HepG2 (cell line): ENCODE data around the gene PELI3. TPM values are rescaled to one million over a fixed set of nuclear protein-coding genes. Genes with fewer than 3 reads are reported as not detected.
A peak's percentile ranks its signal among the peaks of the same experiment; 100 is the strongest.

ENCODE experiments used
- ELF1 ChIP-seq: sonication (generic); formaldehyde crosslinking; IDR thresholded peaks from 2 replicates; pipeline ENCODE4 v1.4.0; 2020; ENCODE audit warnings: missing genetic modification reagents
- FOXC1 ChIP-seq: sonication (generic); formaldehyde crosslinking; IDR thresholded peaks from 2 replicates; pipeline ENCODE4 v1.8.0; 2022; ENCODE audit warnings: mild to moderate bottlenecking, missing genetic modification reagents, borderline replicate concordance
- GLI4 ChIP-seq: sonication (generic); formaldehyde crosslinking; IDR thresholded peaks from 2 replicates; pipeline ENCODE4 v1.5.1; 2020; ENCODE audit warnings: missing genetic modification reagents, mild to moderate bottlenecking, moderate library complexity, borderline replicate concordance
- NCOA2 ChIP-seq: sonication (generic); formaldehyde crosslinking; IDR thresholded peaks from 2 replicates; pipeline ENCODE4 v1.8.0; 2022; ENCODE audit warnings: inconsistent platforms
- NFAT5 ChIP-seq: sonication (generic); formaldehyde crosslinking; IDR thresholded peaks from 2 replicates; pipeline ENCODE4 v1.4.0; 2020; ENCODE audit warnings: missing genetic modification reagents
- PHF21A ChIP-seq: sonication (generic); formaldehyde crosslinking; IDR thresholded peaks from 2 replicates; pipeline ENCODE4 v1.5.0; 2020; ENCODE audit warnings: mild to moderate bottlenecking, missing genetic modification reagents
- SOX6 ChIP-seq, 2 experiments: fragments of 450-650 bp in 1 of 2; sonication (generic) in 1 of 2; formaldehyde crosslinking in 1 of 2; IDR thresholded peaks; 2 replicates each; pipeline versions ENCODE4 v1.4.0 to v1.6.1; 2017 to 2020; ENCODE audit warnings: antibody characterized with exemption in 1 of 2, mild to moderate bottlenecking in 1 of 2, missing genetic modification reagents in 1 of 2
- TBP ChIP-seq: sonication (generic); formaldehyde crosslinking; IDR thresholded peaks from 2 replicates; pipeline ENCODE4 v1.5.0; 2020; ENCODE audit warnings: missing genetic modification reagents
- TP53 ChIP-seq: sonication (generic); formaldehyde crosslinking; conservative IDR thresholded peaks from 2 replicates; pipeline ENCODE4 v1.4.0; 2020; ENCODE audit warnings: missing genetic modification reagents
- ZBTB33 ChIP-seq: sonication (generic); formaldehyde crosslinking; IDR thresholded peaks from 2 replicates; pipeline ENCODE4 v1.4.0; 2020; ENCODE audit warnings: missing genetic modification reagents
- ZFP62 ChIP-seq: sonication (generic); formaldehyde crosslinking; IDR thresholded peaks from 2 replicates; pipeline ENCODE4 v1.4.0; 2020; ENCODE audit warnings: missing genetic modification reagents
- ZNF17 ChIP-seq: sonication (generic); formaldehyde crosslinking; IDR thresholded peaks from 2 replicates; pipeline ENCODE4 v1.5.0; 2020; ENCODE audit warnings: mild to moderate bottlenecking, missing genetic modification reagents
- ZNF235 ChIP-seq: sonication (generic); formaldehyde crosslinking; IDR thresholded peaks from 2 replicates; pipeline ENCODE4 v1.8.1; 2023; ENCODE audit warnings: mild to moderate bottlenecking, missing genetic modification reagents, borderline replicate concordance
- ZNF280D ChIP-seq: sonication (generic); formaldehyde crosslinking; IDR thresholded peaks from 2 replicates; pipeline ENCODE4 v1.5.1; 2020; ENCODE audit warnings: mild to moderate bottlenecking, missing genetic modification reagents
- ZNF576 ChIP-seq: sonication (generic); formaldehyde crosslinking; IDR thresholded peaks from 2 replicates; pipeline ENCODE4 v1.4.0; 2020; ENCODE audit warnings: mild to moderate bottlenecking, missing genetic modification reagents
- ZNF678 ChIP-seq: sonication (generic); formaldehyde crosslinking; IDR thresholded peaks from 2 replicates; pipeline ENCODE4 v1.4.0; 2020; ENCODE audit warnings: mild to moderate bottlenecking, missing genetic modification reagents
- polyA plus RNA-seq, 8 experiments: library from polyadenylated mRNA; depleted of rRNA in 3 of 8; stranded (reverse) in 7 of 8; unstranded in 1 of 8; fragments of >200 nt; fragmentation: Illumina TruSeq in 4 of 8; extraction: Trizol in 4 of 8; gene quantifications; 2 replicates each; pipeline versions ENCODE4 v1.2.1 to v1.2.3, GENCODE V29; 2011 to 2016; ENCODE audit warnings: low read depth in 4 of 8, missing spikeins in 1 of 8, mixed read lengths in 1 of 8; ENCODE audit not compliant: insufficient read depth in 1 of 8
- total RNA-seq, 5 experiments: library from RNA; depleted of rRNA; stranded (reverse); fragments of >200 nt; fragmentation: Illumina TruSeq; extraction: Trizol; gene quantifications; 2 replicates each; pipeline ENCODE4 v1.2.3, GENCODE V29; 2016; ENCODE audit warnings: low read depth in 1 of 5

PELI3 gene
- total and polyA plus RNA-seq, 2 of the 13 experiments (the other 11 are each of a cell fraction or from before 2014, with no cell fraction given) = 2.0 to 4.0 TPM

GRCh38 chr11:66421492-66422205 is 45.1 kb upstream of the PELI3 start (continued):
- TF ChIP-seq ZBTB33 (CRISPR knock-in tag) (peak; percentile 99), ZFP62 (CRISPR knock-in tag) (no peak), ZNF678 (peak; percentile 100), TP53 (CRISPR knock-in tag) (peak; percentile 100), GLI4 (peak; percentile 100), ZNF576 (peak; percentile 100), ZNF17 (CRISPR knock-in tag) (peak; percentile 100), ZNF280D (CRISPR knock-in tag) (peak; percentile 100), NFAT5 (CRISPR knock-in tag) (peak; percentile 100), FOXC1 (CRISPR knock-in tag) (peak; percentile 100), PHF21A (CRISPR knock-in tag) (peak; percentile 100), TBP (CRISPR knock-in tag) (no peak), ZNF235 (CRISPR knock-in tag) (peak; percentile 100), NCOA2 (CRISPR knock-in tag) (peak; percentile 100), SOX6 (IDR thresholded peaks at IDR 0.05) (no peak), SOX6 (CRISPR knock-in tag; IDR thresholded peaks at IDR 0.05) (peak; percentile 98), ELF1 (CRISPR knock-in tag) (peak; percentile 97)
